AG20443 (cell line): Measurements from ENCODE around the gene HOXA9.

Source experiments
- DNase-seq: peaks from one replicate; pipeline ENCODE4 v3.0.0; 2012; ENCODE audit warnings: low spot score, mixed read lengths

The HOXA9 gene

GRCh38 chr7:27187475-27188385 is 22.4 kb upstream of the HOXA9 start:
- no peak for DNase-seq

- DNase-seq, result no peak
These were observed 21.5 kb upstream of the HOXA9 start for GRCh38 chr7:27186668-27187474.

GRCh38 chr7:27185854-27186667 is 20.7 kb upstream of the HOXA9 start:
- no peak for DNase-seq

GRCh38 chr7:27185013-27185853 is 19.9 kb upstream of the HOXA9 start, which contains the start of gene HOXA11:
HOXA11 (minus strand) TSS chr7:27185232; CDS start chr7:27185144, 88 bp downstream.
- peak; percentile 93 for DNase-seq

- no peak for DNase-seq
These were observed 19.1 kb upstream of the HOXA9 start for GRCh38 chr7:27184337-27185012.

- DNase-seq, result no peak
These were observed 18.5 kb upstream of the HOXA9 start for GRCh38 chr7:27183682-27184336.

- DNase-seq, result no peak
These were observed 17.7 kb upstream of the HOXA9 start for GRCh38 chr7:27182861-27183681.

- DNase-seq, result no peak
These were observed 17.0 kb upstream of the HOXA9 start for GRCh38 chr7:27182285-27182841.

- no peak for DNase-seq
These were observed 16.5 kb upstream of the HOXA9 start for GRCh38 chr7:27181795-27182275.

GRCh38 chr7:27180431-27181420 is 15.4 kb upstream of the HOXA9 start:
- no peak for DNase-seq

GRCh38 chr7:27179503-27180430 is 14.4 kb upstream of the HOXA9 start:
- peak; percentile 88 for DNase-seq

GRCh38 chr7:27179030-27179429 is 13.7 kb upstream of the HOXA9 start:
- no peak for DNase-seq

GRCh38 chr7:27178366-27178765 is 13.0 kb upstream of the HOXA9 start:
- peak; percentile 61 for DNase-seq

- no peak for DNase-seq
These were observed 12.5 kb upstream of the HOXA9 start for GRCh38 chr7:27177795-27178320.

GRCh38 chr7:27176962-27177794 is 11.8 kb upstream of the HOXA9 start:
- peak; percentile 36 for DNase-seq
